Suprapubic skin (tissue), 4 donors: ENCODE data around the gene MEF2C.

Source experiments
- POLR2A ChIP-seq, 2 donors: fragments of 450-650 bp; IDR thresholded peaks; one replicate each; pipeline ENCODE4 v1.6.1; 2017; ENCODE audit warnings: antibody characterized with exemption in 2 of 2, mild to moderate bottlenecking in 2 of 2, moderate library complexity in 2 of 2
- POLR2AphosphoS5 ChIP-seq, 3 donors: sonication (generic); formaldehyde crosslinking; IDR thresholded peaks; one replicate each; pipeline ENCODE4 v1.6.1; 2017; ENCODE audit warnings: antibody characterized with exemption in 3 of 3
- TF ChIP-seq, protein P1 (sequence below), 2 donors: fragments of 200-600 bp in 1 of 2; fragments of 450-650 bp in 1 of 2; sonication (generic) in 1 of 2; IDR thresholded peaks; one replicate each; pipeline ENCODE4 v1.5.1; 2016 to 2019; ENCODE audit warnings: antibody characterized with exemption in 2 of 2, mild to moderate bottlenecking in 1 of 2, moderate library complexity in 1 of 2

DNA sequence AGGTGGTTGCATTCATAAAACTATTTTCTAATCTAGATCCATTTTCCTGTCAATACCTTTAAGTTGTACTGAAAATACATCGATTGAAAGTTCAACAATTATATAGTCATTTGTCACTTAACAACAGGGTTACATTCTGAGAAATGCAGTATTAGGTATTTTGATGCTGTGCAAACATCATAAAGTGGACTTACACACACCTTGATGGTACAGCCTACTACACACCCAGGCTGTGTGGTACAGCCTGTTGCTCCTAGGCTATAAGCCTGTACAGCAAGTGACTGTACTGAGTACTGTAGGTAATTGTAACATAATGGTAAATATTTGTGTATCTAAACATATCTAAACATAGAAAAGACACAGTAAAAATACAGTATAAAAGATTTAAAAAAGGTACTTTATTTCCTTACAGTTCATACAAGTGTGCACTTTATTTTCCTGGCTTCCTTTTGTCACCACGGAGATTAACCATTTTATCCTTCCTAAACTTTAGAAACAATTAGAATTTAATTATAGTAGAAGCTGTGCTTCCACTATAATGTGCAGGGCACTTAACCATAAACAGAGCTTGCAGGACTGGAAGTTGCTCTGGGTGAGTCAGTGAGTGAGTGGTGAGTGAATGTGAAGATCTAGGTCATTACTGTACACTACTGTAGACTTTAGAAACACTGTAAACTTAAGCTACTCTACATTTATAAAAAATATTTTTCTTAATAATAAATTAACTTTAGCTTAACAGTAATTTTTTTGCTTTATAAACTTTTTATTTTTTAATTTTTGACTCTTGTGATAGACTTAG lies 42.9 kb upstream of the MEF2C start:
- TF ChIP-seq, protein P1, sequence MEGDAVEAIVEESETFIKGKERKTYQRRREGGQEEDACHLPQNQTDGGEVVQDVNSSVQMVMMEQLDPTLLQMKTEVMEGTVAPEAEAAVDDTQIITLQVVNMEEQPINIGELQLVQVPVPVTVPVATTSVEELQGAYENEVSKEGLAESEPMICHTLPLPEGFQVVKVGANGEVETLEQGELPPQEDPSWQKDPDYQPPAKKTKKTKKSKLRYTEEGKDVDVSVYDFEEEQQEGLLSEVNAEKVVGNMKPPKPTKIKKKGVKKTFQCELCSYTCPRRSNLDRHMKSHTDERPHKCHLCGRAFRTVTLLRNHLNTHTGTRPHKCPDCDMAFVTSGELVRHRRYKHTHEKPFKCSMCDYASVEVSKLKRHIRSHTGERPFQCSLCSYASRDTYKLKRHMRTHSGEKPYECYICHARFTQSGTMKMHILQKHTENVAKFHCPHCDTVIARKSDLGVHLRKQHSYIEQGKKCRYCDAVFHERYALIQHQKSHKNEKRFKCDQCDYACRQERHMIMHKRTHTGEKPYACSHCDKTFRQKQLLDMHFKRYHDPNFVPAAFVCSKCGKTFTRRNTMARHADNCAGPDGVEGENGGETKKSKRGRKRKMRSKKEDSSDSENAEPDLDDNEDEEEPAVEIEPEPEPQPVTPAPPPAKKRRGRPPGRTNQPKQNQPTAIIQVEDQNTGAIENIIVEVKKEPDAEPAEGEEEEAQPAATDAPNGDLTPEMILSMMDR (IDR thresholded peaks at IDR 0.05), result no peak
- no peak for TF ChIP-seq POLR2A (IDR thresholded peaks at IDR 0.05)
- TF ChIP-seq POLR2AphosphoS5 (IDR thresholded peaks at IDR 0.05), result no peak
